HG02759 (cell line): ENCODE measurements around the gene AFG1L.
"Not testable (repeated sequence)": the region's sequence is repeated elsewhere in the genome, so short reads cannot be mapped to it uniquely, and the experiment has no call there.

Experiments
- ATAC-seq: cut with Tn5 transposase; IDR thresholded peaks from one replicate; pipeline ENCODE4 v1.9.1; 2021; ENCODE audit warnings: mild to moderate bottlenecking, moderate library complexity; ENCODE audit not compliant: unreplicated experiment

The AFG1L gene

DNA sequence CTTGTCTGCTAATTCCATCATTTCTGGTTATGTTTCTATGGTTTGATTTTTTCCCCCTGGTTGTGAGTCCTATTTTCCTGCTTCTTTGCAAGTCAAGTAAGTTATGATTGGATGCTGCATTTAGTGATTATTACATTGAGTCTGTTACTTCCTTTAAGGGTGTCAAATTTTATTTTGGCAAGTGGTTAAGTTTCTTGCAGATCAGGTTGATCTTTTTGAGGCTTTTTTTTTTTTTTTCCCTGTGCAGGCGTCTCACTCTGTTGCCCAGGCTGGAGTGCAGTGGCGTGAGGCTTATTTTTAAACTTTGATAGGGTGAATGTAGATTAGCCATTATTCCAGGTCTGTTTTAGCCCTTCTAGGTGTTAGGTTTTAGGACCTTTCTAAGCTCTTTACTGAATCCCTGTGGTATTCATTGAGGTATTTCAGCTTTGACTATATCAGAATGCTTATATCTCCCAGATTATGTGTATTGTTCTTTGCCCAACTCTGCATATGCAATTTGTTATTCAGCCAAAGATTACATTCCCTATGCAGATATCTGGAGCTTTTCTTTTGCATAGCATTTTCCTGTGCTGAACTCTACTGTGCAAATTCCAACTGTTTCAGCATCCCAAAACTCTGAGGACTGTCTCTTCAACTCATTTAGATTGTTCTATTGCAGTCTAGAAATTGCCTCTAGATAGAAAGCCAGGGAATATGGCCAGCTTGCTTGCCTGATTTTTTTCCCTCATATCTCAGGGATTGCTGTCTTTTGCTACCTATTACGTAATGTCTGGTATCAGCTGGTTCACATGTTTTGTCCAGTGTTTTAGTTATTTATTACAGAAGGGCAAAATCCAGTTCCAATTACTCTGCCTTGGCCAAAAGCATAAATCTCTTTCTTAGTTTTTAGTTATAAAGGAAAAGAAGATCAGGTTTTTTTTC, 113.3 kb downstream of the AFG1L start:
- ATAC-seq = no peak

DNA sequence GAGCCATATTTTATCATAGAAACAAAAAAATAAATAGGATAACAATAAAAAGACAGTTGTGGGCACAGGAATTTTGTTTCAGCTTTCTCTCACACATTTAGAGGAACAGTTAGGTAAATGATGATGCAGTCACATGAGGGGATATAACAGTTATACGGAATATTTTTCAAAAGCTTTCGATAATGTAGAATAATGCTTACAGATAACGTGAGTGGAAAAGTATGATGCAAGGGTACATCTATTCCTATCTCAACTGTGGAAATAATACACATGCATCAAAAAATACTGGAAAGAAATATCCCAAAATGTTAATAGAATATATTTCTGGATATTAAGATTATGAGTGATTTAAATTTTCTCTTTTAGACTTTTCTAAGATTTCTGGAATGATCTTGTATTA, 114.0 kb downstream of the AFG1L start:
- ATAC-seq = no peak

DNA sequence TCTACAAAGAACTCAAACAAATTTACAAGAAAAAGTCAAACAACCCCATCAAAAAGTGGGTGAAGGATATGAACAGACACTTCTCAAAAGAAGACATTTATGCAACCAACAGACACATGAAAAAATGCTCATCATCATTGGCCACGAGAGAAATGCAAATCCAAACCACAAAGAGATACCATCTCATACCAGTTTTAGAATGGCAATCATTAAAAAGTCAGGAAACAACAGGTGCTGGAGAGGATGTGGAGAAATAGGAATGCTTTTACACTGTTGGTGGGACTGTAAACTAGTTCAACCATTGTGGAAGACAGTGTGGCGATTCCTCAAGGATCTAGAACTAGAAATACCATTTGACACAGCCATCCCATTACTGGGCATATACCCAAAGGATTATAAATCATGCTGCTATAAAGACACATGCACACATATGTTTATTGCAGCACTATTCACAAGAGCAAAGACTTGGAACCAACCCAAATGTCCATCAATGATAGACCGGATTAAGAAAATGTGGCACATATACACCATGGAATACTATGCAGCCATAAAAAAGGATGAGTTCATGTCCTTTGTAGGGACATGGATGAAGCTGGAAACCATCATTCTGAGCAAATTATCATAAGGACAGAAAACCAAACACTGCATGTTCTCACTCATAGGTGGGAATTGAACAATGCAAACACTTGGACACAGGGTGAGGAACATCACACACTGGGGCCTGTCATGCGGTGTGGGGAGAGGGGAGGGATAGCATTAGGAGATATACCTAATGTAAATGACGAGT, 121.4 kb downstream of the AFG1L start:
- ATAC-seq = not testable (repeated sequence)

DNA sequence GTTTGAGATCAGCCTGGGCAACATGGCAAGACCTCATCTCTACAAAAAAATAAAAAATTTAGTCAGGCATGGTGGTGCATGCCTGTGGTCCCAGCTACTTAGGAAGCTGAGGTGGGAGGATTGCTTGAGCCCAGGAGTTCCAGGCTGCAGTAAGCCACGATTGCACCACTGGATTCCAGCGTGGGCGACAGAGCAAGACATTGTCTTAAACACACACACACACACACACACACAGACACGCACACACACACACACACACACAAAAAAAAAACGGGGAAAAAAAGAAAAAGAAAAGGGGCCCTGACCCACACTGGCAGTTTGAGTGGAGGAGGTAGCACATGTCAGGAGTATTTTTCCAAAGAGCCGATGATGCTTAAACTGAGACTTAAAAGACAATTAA, 122.2 kb downstream of the AFG1L start:
- ATAC-seq = no peak

DNA sequence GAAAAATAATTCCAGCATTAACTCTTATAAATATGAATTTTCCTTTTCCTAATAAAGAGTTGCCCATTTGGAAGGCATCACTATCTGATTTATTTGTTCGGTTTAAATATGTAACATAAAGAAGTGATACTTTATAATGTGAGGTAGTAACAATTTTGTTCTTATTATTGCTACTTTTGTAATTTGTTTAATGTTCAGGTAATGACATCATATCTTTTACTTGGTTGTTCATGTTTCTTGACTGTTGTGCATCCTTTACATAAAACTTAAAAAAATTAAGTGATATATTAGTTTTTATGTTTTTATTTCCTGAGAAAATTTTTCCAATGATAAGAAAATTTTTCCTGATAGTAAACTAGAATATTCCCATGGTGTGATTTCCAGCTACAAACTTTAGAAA, 124.6 kb downstream of the AFG1L start:
- ATAC-seq = no peak

DNA sequence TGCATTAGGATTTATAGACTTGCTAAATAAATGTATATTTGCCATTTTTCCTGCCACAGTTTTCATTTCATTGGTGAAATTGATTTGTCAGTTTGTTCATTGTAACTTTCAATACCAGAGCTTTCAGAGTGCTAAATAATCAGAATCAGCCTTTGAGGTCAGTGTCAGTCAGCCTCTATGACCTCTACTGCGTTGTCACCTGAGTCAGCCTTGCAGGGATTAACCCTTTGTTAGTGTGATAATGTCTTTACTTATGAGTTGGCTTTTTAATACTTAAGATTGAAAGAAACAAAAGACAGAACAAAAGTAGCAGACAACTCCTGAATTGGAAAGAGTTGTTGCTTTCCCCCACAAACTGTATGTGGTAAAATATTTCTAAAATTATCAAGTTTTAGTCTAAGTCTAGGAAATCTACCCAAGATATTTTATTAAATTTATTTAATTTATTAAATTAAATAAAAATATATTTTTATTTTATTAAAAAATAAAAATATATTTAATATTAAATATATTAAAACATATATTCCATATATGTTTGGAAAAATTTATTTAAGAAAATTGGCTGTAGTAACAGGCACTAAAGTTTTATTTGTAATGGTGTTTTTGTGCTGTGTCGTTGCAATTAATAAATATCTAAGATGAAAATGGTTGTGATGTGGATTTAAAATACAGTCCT, 125.2 kb downstream of the AFG1L start:
- ATAC-seq = no peak

DNA sequence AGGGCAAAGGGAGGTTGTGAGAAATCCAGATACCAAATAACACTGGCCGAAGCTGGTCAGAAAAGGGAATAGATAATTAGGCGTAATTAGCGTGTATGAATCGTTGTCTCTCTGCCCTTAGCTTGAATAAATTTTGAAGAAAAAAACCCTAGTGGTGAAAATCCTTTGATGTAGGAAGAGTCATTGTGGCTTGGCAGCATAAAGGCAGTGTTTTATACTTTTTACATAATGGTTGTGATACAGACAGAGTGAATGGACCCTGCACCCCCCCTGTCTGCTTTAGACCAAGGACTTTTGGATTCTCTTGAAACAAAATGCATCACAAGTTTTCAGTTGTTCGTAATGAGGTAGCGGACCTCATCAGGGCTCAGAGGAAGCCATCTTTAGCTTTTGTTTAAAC, 126.5 kb downstream of the AFG1L start:
- no peak for ATAC-seq

DNA sequence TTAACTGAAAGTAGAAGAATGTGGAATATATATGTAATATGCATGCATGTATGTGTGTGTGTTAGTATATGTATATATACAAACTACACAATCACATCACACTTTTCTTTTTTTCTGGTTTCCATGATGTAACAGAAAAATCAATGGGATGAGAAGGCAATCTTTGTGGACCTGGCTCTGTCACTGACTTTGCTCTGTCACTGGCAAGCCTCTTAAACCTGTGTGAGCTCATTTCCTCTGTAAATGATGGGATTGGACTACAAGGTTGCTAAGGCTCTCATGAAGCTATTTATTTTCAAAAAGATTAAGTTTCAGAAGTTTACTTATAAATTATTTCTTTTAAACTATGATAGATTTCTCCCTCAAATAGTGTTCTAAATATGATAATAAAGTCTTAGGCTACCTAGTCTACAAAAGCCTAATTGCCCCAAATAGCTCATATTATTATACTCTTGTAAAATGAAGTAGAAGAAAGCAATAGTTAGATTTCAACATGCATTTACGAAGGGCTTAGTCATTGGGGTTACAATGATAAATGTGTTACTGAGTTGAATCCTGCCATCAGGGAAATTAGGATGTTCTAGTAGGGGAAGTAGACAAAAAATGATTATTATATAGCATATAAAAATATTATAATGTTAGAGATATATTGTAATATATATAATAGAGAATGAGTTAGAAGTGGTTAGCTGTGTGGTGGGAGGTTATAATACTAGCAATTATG, 129.3 kb downstream of the AFG1L start:
- ATAC-seq = no peak

DNA sequence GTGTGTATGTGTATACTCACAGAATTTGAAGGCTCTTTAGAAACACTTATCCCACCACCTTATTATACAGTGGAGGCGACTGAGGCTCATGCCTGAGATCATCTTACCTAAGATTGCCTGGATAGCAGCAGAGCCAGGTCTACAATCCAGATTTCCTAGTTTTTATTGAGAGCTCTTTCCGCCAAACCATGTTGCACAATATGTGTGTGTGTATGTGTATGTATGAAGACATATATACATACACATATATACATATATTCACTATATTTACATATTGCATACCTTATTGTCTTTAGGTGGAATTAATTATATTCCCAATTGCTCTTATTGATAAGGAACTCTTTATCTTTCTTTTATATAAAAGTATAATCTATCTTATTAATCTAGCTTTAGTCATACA, 130.6 kb downstream of the AFG1L start:
- no peak for ATAC-seq

DNA sequence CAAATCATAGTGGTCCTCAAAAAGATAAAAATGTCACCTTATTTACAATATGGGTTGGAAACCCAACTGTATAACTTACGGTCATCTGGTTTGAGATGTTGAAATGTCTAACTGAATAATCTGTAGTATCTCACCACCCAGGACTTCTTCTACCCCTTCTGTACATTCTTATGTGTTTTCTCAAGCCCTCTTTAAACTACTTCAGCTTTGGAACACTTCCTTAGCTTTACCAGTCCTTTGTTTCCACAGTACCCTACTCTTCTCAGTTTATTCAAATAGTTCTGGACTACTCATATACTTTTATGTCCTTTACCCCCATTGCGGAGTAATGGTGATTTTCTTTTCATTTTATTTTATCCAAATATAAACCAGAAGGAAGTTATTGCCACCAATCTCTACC, 137.3 kb downstream of the AFG1L start:
- ATAC-seq = no peak

DNA sequence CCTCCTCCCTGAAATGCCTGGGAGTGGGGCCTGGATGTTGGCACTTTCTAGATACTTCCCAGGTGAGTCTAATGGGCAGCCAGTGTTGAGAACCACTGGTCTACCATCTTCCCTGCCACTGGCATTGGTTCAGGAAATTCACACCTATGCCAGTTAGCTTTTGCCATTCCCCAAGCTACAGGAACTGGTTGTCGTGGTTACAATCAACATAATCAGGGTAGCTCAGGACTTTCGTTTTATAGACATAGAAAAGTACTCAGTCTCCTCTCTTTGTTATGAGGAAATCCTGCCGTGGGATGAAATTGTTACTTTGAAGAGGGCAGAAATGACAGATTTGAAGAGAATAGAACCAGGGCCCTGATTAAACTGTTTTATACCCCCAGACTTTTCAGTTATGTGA, 137.9 kb downstream of the AFG1L start:
- ATAC-seq = no peak

DNA sequence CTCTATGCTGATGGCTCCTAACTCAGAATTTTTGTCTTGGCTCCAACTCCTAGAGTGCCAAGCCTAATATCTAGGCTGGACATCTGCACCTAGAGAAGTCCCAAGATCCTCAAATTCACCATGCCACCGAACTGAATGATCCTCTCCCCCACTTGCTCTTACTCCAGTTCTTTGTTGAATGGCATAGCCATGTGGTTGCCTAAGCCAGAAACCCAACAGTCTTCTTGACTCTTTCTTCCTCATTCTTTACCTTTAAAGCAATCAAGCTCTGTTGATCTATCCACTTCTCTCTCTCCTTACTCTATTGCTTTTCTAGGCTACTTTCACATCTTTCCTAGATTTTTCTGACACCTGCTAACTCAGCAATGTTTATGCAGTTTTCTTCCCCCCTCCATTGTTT, 139.4 kb downstream of the AFG1L start:
- ATAC-seq = no peak

DNA sequence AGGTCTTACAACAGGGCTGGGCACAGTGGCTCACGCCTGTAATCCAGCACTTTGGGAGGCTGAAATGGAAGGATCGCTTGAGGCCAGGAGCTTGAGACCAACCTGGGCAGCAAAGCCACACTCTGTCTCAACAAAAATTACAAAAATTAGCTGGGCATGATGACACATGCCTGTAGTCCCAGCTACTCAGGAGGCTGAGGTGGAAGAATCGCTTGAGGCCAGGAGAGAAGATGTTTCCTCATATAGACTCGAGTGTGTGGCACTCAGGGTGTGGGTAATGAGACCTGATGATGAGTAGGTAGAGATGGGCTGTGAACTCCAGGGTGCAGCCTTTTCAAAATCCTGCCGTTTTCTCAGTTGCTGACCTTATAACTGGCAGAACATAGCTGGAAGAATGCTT, 140.5 kb downstream of the AFG1L start:
- no peak for ATAC-seq

DNA sequence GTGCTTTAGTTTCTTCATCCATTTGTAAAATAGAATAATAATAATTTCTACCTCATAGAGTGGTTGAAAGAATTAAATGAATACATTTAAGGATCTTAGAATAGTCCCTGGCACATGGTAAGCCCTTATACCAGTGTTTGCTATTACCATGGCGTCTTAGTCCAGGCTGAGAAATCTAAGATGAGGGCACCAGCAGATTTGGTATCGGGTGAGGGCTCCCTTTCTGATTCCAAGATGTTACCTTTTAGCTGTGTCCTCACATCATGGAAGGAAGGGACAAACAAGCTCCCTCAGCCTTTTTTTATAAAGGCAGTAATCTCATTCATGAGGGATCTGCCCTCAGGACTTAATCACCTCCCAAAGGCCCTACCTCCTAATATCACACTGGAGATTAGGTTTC, 141.9 kb downstream of the AFG1L start:
- ATAC-seq = no peak

DNA sequence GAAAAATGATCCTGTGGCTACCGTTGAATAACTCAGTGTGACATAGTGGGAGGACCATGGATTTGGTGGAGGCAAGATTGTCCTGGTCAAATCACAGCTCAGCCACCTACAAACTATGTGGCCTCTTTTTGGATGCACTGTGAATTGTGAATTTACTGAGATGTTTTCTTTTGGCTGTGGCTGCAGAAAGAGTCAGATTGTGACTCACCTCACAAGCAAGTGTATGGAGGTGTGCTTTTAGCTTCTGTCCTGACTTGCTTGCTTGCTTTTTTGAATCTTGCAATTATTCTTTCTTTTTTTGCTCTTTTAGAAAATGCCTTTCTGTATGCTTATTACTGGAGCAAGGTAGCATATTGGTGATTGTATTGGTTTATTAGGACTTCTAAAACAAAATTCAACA, 143.0 kb downstream of the AFG1L start:
- no peak for ATAC-seq

DNA sequence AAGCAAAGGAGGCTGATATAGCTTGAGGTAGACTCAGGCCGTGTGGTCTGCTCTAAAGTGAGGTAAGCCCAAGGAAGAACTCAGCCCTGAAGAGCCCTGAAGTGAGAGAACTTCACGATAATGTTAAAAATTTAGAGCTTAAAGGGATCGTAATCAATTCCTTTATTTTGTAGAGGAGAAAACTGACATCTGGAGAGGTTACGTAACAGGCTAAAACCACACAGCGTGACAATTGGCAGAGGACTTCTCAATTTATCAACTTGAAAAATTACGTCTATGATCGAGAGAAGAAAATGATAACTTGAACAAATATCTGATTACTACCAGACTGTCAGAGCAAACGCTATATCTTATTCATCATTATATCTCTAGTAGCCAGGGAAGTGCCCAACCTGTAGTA, 144.1 kb downstream of the AFG1L start:
- ATAC-seq = no peak

DNA sequence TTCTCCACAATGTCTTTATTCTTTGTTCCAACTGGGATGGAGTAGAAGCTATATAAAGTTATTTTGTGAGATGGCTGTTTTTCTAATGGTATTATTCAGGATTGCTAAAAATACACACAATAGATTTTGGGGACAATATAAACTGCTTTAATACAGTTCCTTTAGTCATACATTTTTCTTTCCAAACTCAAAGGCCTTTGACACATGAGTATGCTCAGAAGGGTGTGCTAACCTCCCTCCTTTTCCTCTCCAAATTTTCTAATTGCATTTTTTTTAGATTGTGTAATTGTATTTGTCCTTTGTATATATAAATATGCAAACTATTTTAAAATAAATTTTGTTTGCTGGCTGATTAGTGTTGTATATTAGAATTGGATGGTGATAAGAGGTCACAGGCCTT, 146.3 kb downstream of the AFG1L start:
- no peak for ATAC-seq

DNA sequence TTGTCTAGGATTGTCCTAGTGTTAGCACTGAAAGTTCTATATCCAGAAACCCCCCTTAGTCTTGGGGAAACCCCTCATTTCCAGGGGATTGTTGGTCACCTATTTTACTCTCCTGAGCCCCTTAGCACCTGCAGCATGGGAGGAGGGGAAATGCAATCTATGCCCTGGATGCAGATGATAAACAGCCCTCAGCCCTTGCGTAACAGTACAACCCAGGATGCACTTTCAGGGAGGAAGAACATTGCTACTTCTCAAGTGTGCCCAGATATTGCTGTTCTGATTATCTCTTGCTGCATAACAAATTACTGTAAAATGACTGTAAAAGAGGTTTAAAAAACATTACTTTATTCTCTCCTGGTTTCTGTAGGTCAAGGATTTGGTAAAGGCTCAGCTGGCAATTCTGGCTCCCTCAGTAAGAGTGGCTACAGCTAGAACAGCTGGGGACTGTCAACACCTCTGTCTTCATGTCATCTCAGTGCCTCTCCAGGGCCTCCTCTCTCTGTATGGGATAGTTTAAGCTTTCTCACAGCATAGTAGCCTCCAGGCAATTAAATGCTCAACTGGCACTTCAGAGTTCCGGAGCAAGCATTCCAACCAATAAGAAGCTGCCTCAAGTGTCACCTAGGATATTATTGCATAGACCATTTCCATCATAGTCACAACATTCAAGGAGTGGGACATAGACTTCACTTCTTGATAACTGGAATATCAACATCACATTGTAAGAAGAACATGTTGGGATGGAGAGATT, 148.1 kb downstream of the AFG1L start:
- ATAC-seq = no peak

DNA sequence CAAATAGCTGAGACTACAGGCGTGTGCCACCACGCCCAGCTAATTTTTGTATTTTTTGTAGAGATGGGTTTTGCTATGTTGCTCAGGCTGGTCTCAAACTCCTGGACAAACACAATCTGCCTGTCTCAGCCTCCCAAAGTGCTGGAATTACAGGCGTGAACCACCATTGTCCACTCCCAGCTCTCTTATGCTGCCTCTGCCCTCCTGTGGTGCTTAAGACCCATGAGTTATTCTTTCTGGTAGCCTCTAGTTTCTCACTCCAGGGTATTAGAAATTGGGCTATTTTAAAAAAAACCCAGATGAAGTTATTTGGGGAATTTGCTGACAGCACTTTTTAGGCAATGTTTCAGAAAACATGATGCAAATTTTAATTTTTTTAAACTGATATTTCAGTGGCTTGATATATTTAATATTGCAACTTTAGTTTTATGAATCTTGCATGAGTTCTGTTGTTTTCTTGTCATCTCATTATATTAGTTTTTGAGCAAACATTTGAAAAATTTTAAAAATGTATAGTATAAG, 151.8 kb downstream of the AFG1L start:
- no peak for ATAC-seq

DNA sequence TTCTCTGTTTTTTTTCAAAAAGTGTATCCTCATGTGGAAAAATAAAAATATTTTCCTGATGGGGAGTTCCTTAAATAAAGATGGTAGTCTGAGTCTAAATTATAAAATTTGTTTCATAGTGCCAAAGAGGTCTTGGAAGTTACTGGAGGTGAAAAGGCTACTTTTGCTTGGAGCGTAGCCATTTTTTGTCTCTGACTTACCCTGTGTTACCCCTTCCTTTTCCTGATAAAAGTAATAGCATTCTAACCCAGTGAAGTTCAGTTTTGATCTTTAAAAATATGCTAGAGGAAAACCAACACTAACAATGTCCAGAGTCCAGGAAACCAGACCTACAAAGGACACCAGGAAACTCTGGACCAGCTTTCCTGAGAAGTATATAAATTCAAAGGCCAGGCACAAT, 153.6 kb downstream of the AFG1L start:
- ATAC-seq = no peak
